Gastrocnemius medialis (tissue), 4 donors: ENCODE results near the gene GC.

Experiments used
- CTCF ChIP-seq, 5 experiments: fragments of 450-650 bp in 3 of 5; fragments of 200-600 bp in 2 of 5; sonication (generic) in 2 of 5; IDR thresholded peaks in 4 of 5; conservative IDR thresholded peaks in 1 of 5; 1 replicate in 4 of 5; 2 replicates in 1 of 5; pipeline ENCODE4 v1.5.1; 2016 to 2019; ENCODE audit warnings: antibody characterized with exemption in 5 of 5, mild to moderate bottlenecking in 3 of 5, moderate library complexity in 3 of 5
- POLR2A ChIP-seq, 2 donors: fragments of 450-650 bp; IDR thresholded peaks; one replicate each; pipeline ENCODE4 v1.6.1; 2017; ENCODE audit warnings: antibody characterized with exemption in 2 of 2, mild to moderate bottlenecking in 2 of 2, moderate library complexity in 2 of 2

DNA sequence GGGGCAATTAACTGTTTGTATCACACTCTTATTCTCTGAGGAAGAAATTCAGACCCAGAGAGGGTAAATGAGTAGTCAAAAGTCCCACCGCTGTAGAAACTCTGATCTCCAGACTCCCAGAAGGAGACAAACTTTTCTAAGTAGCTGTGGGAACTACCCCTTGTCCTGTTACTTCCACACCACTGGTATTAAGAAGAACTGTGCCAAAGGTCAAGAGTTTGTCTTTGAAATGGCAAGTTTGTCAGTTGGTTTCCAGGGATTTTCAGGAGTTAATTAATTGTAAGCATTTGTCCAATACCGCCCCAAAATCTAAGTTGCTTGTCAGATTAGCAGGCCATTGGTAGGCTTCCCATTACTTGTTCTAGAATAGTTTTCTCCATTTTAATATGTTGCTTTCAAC is 85.7 kb downstream of the GC start:
- no peak for TF ChIP-seq POLR2A (IDR thresholded peaks at IDR 0.05)
- no peak for TF ChIP-seq CTCF (IDR thresholded peaks at IDR 0.05 in 4 of 5, conservative IDR thresholded peaks at IDR 0.05 in 1 of 5)
